Measurements from ENCODE around the gene KIF24.

DNA sequence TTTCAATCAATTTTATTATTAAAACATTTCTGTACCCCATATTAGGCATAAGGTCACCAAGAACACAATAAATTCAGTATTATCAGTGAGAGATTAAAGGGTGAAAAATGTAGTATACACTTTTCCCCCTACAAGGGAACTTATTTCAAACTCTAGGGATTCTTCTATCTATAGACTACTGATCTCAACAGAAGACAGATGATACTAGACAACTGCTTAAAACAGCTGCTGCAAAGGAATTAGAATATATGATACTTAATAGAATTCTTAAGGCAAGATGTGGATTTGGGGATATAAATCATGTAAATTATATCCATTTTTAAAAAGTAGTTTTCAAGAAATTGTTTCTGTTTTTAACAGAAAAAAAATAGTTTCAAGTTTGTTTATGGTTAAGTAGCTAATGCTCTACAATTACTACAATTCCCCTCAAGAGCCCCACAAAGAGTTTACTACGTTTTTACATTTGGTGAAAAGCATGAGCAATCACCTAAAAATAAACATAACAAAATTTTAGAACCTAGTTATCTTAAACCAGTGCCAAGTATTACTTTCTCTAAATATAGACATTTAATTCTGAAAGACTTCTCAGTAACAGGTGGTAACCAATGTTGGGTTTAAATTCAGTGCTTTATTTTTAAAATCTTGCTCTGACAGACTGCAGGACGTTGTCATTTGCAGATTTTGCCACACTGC lies 6.0 kb downstream of the KIF24 start:
- TF ChIP-seq, protein P1, sequence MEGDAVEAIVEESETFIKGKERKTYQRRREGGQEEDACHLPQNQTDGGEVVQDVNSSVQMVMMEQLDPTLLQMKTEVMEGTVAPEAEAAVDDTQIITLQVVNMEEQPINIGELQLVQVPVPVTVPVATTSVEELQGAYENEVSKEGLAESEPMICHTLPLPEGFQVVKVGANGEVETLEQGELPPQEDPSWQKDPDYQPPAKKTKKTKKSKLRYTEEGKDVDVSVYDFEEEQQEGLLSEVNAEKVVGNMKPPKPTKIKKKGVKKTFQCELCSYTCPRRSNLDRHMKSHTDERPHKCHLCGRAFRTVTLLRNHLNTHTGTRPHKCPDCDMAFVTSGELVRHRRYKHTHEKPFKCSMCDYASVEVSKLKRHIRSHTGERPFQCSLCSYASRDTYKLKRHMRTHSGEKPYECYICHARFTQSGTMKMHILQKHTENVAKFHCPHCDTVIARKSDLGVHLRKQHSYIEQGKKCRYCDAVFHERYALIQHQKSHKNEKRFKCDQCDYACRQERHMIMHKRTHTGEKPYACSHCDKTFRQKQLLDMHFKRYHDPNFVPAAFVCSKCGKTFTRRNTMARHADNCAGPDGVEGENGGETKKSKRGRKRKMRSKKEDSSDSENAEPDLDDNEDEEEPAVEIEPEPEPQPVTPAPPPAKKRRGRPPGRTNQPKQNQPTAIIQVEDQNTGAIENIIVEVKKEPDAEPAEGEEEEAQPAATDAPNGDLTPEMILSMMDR (IDR thresholded peaks at IDR 0.05): no peak
- TF ChIP-seq POLR2A (IDR thresholded peaks at IDR 0.05): no peak
